ENCODE results near the gene PNRC2. TPM values are rescaled to one million over a fixed set of nuclear protein-coding genes. Genes with fewer than 3 reads are reported as not detected.

Gene PNRC2
- total and polyA plus RNA-seq, 2 experiments from 2014 or later = 67.4 to 77.3 TPM

DNA sequence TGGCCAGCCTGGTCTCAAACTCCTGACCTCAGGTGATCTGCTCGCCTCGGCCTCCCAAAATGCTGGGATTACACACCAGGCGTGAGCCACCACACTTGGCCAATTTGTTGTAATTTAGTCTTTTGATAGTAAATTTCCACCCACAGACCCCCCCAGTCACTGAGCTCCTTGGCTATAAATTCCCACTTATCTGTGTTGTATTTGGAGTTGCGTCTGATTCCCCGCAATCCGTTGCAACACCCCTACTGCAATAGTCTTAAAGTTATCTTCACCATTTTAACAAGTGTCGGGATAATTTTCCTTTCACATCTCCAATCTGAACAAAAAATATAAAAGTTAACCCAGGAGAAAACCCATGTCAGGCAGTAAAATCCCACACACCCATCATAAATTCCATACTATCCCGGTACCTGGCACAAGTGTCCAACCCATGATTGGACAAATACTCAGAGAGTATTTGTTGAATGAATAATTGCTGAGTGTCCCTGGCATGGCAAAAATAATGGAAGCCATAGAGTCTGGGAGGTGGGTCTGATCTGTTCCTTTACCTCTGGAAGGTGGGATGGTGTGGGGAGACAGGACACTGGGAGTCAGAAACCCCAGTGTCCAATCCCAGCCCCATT is 37.2 kb upstream of the PNRC2 start:
- Histone ChIP-seq H3K4me1 (ENCODE audit: insufficient read depth) (no peaks in the 10 kb centered on the region), H3K9me3 (ENCODE audit: low read depth) (no peaks in the 10 kb centered on the region), H3K9me2 (ENCODE audit: insufficient read depth) (no peaks in the 10 kb centered on the region), H3K4me2 (ENCODE audit: unreplicated experiment) (no peak overlapping the region), H3F3A (ENCODE audit: insufficient read depth) (no peaks in the 10 kb centered on the region), H4K20me1 (ENCODE audit: insufficient read depth) (no peaks in the 10 kb centered on the region), H3K27ac (no peak overlapping the region), H2AFZ (no peak overlapping the region), H3K36me3 (ENCODE audit: low read depth) (no peaks in the 10 kb centered on the region), H3K4me3 (no peak overlapping the region), H3K27me3 (replicated peaks; ENCODE audit: insufficient read depth) (no peaks in the 10 kb centered on the region), H3K79me2 (ENCODE audit: insufficient read depth) (no peaks in the 10 kb centered on the region), H3K9ac (no peak overlapping the region)
- in situ Hi-C loops (cut with MboI) = no loop called here
- WGBS, 2 experiments (ENCODE audit: low coverage in 1 of 2, low lambda C conversion rate in 2 of 2, missing lambda C conversion rate in 2 of 2) = 90 to 92% methylated on average over 8 of the region's 8 CpGs
- no peak for DNase-seq
- TF ChIP-seq EZH2 (IDR thresholded peaks at IDR 0.05; ENCODE audit: insufficient read depth, poor library complexity, severe bottlenecking) (no peak), EZH2phosphoT487 (IDR thresholded peaks at IDR 0.05; ENCODE audit: insufficient read depth, low read depth) (no peak)

GRCh38 chr1:23923592-23924499 is 35.8 kb upstream of the PNRC2 start:
- H3K9me3 ChIP-seq (ENCODE audit: low read depth) = no peaks in the 10 kb centered on the region
- peak; percentile 59 for DNase-seq
- H3K4me1 ChIP-seq (ENCODE audit: insufficient read depth) = no peaks in the 10 kb centered on the region
- H3F3A ChIP-seq (ENCODE audit: insufficient read depth) = no peaks in the 10 kb centered on the region
- H3K27ac ChIP-seq = no peak overlapping the region
- H3K9me2 ChIP-seq (ENCODE audit: insufficient read depth) = no peaks in the 10 kb centered on the region
- TF ChIP-seq EZH2phosphoT487 (IDR thresholded peaks at IDR 0.05; ENCODE audit: insufficient read depth, low read depth) (no peak), EZH2 (IDR thresholded peaks at IDR 0.05; ENCODE audit: insufficient read depth, poor library complexity, severe bottlenecking) (no peak)
- H3K27me3 ChIP-seq (replicated peaks; ENCODE audit: insufficient read depth) = no peaks in the 10 kb centered on the region
- no peak overlapping the region for H3K4me3 ChIP-seq
- peak overlapping the region; percentile 34 for H2AFZ ChIP-seq
- WGBS, 2 experiments (ENCODE audit: low coverage in 1 of 2, low lambda C conversion rate in 2 of 2, missing lambda C conversion rate in 2 of 2) = 16 to 19% methylated on average over 8 of the region's 8 CpGs
- H4K20me1 ChIP-seq (ENCODE audit: insufficient read depth) = no peaks in the 10 kb centered on the region
- no peaks in the 10 kb centered on the region for H3K79me2 ChIP-seq (ENCODE audit: insufficient read depth)
- no peak overlapping the region for H3K4me2 ChIP-seq (ENCODE audit: unreplicated experiment)
- in situ Hi-C loops (cut with MboI) = no loop called here
- H3K9ac ChIP-seq = no peak overlapping the region
- no peaks in the 10 kb centered on the region for H3K36me3 ChIP-seq (ENCODE audit: low read depth)

DNA sequence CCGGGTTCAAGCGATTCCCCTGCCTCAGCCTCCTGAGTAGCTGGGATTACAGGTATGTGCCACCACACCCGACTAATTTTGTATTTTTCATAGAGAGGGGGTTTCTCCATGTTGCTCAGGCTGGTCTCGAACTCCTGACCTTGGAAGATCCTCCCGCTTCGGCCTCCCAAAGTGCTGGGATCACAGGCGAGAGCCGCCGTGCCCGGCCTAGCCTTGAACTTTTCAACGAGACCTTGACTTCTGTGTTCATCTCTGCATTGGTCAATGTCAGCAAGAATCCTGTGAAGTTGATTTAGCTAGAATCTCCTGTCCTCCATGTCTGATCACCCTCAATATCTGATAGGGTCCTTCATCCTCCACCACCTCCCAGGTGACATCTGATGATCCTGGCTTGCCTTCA is 35.0 kb upstream of the PNRC2 start:
- Histone ChIP-seq H3K4me3 (no peak overlapping the region), H3K9ac (no peak overlapping the region), H3K4me1 (ENCODE audit: insufficient read depth) (no peaks in the 10 kb centered on the region), H3K79me2 (ENCODE audit: insufficient read depth) (no peaks in the 10 kb centered on the region), H3K36me3 (ENCODE audit: low read depth) (no peaks in the 10 kb centered on the region), H4K20me1 (ENCODE audit: insufficient read depth) (no peaks in the 10 kb centered on the region), H2AFZ (no peak overlapping the region), H3K27me3 (replicated peaks; ENCODE audit: insufficient read depth) (no peaks in the 10 kb centered on the region), H3K27ac (no peak overlapping the region), H3F3A (ENCODE audit: insufficient read depth) (no peaks in the 10 kb centered on the region), H3K4me2 (ENCODE audit: unreplicated experiment) (no peak overlapping the region), H3K9me3 (ENCODE audit: low read depth) (no peaks in the 10 kb centered on the region), H3K9me2 (ENCODE audit: insufficient read depth) (no peaks in the 10 kb centered on the region)
- TF ChIP-seq EZH2 (IDR thresholded peaks at IDR 0.05; ENCODE audit: insufficient read depth, poor library complexity, severe bottlenecking) (no peak), EZH2phosphoT487 (IDR thresholded peaks at IDR 0.05; ENCODE audit: insufficient read depth, low read depth) (no peak)
- in situ Hi-C loops (cut with MboI) = no loop called here
- WGBS, 2 experiments (ENCODE audit: low coverage in 1 of 2, low lambda C conversion rate in 2 of 2, missing lambda C conversion rate in 2 of 2) = 79 to 81% methylated on average over 11 of the region's 11 CpGs
- no peak for DNase-seq

GRCh38 chr1:23925279-23925678 is 34.3 kb upstream of the PNRC2 start:
- Histone ChIP-seq H3K27ac (no peak overlapping the region), H4K20me1 (ENCODE audit: insufficient read depth) (no peaks in the 10 kb centered on the region), H3K9me2 (ENCODE audit: insufficient read depth) (no peaks in the 10 kb centered on the region), H3K4me3 (no peak overlapping the region), H3K4me1 (ENCODE audit: insufficient read depth) (peaks cover under 1% of the 10 kb centered on the region), H3K4me2 (ENCODE audit: unreplicated experiment) (no peak overlapping the region), H3K36me3 (ENCODE audit: low read depth) (no peaks in the 10 kb centered on the region), H3F3A (ENCODE audit: insufficient read depth) (no peaks in the 10 kb centered on the region; the same call in 1 of the 2 replicates), H3K27me3 (replicated peaks; ENCODE audit: insufficient read depth) (no peaks in the 10 kb centered on the region), H3K9me3 (ENCODE audit: low read depth) (no peaks in the 10 kb centered on the region), H3K9ac (no peak overlapping the region), H3K79me2 (ENCODE audit: insufficient read depth) (no peaks in the 10 kb centered on the region), H2AFZ (no peak overlapping the region)
- no peak for TF ChIP-seq EZH2phosphoT487 (IDR thresholded peaks at IDR 0.05; ENCODE audit: insufficient read depth, low read depth)
- TF ChIP-seq EZH2 (IDR thresholded peaks at IDR 0.05; ENCODE audit: insufficient read depth, poor library complexity, severe bottlenecking) = no peak
- DNase-seq = no peak
- in situ Hi-C loops (cut with MboI) = no loop called here
- WGBS, 2 experiments (ENCODE audit: low coverage in 1 of 2, low lambda C conversion rate in 2 of 2, missing lambda C conversion rate in 2 of 2) = 13 to 27% methylated on average over 3 of the region's 3 CpGs

Measured in GM23248 (cell line).